Tibial nerve (tissue), 3 donors: ENCODE data around the gene ATP5MC2.

Experiments used
- CTCF ChIP-seq, 5 experiments: fragments of 200-600 bp in 3 of 5; fragments of 450-650 bp in 2 of 5; sonication (generic) in 3 of 5; IDR thresholded peaks; one replicate each; pipeline ENCODE4 v1.5.1; 2016 to 2019; ENCODE audit warnings: antibody characterized with exemption in 5 of 5, mild to moderate bottlenecking in 3 of 5, moderate library complexity in 2 of 5
- POLR2A ChIP-seq, 2 donors: fragments of 450-650 bp; IDR thresholded peaks; one replicate each; pipeline ENCODE4 v1.6.1; 2017; ENCODE audit warnings: antibody characterized with exemption in 2 of 2, mild to moderate bottlenecking in 2 of 2, moderate library complexity in 2 of 2

- TF ChIP-seq POLR2A (IDR thresholded peaks at IDR 0.05) (no peak), CTCF (IDR thresholded peaks at IDR 0.05) (no peak)
Measured at GRCh38 chr12:53664191-53664590, 11.7 kb downstream of the ATP5MC2 start.
